ENCODE results near the gene ZBTB45.

ZBTB45 gene

GRCh38 chr19:58552655-58553054 lies 33.0 kb upstream of the ZBTB45 start:
- DNase-seq (ENCODE audit: low read depth): no peak
- Histone ChIP-seq H3K4me3 (ENCODE audit: low read length) (no peak overlapping the region), H3K4me1 (ENCODE audit: control insufficient read depth, insufficient read depth, low read length) (peaks cover 33% of the 10 kb centered on the region), H3K27me3 (replicated peaks; ENCODE audit: control insufficient read depth, insufficient read depth, low read length) (no peaks in the 10 kb centered on the region), H3K36me3 (ENCODE audit: control insufficient read depth, insufficient read depth, low read length, severe bottlenecking) (peaks cover 70% of the 10 kb centered on the region), H3K9me3 (ENCODE audit: control insufficient read depth, low read length) (no peaks in the 10 kb centered on the region), H3K9ac (ENCODE audit: low read length) (no peak overlapping the region)

DNA sequence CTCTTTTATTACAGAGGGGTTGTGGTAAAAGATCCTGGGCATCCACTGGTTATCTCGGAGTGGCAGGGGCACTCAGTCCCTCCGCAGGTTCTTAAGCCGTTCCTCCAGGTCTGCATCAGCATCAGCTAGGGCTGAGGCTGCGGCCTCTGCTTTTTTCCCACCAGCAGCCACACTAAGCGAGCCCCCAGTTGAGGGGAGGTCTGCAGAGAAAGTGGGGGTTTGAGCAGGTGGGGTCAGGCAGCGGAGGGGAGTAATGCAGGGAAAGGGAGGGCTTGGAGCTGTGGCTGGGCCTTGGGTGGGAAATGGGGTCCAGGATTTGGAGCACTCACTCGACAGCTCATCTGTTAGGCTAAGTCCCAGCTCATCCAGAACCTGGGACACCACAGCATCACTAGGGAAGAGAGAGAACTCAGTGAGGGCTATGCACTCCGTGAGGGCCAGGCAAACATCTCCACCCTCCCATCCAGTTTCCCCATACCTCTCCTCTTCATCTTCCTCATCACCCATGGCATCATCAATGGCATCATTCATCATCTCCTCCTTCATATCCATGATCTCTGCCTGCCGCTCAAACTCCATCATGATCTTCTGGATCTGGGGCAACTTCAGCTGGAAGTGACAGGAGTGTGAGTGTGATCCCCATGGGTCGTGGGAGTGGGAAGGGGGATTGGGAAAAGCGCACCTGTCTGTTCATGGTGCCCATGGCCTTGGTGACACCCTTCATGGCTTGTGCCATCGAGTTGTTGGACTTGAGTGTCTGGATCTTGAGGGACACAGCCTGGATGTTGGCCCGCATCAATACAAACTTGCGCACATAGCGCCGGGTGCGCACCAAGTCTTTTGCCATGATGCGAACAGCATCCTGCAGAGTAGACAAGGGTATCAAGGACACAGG lies 32.2 kb upstream of the ZBTB45 start:
- H3K36me3 ChIP-seq (ENCODE audit: control insufficient read depth, insufficient read depth, low read length, severe bottlenecking): peaks cover 73% of the 10 kb centered on the region
- H3K4me1 ChIP-seq (ENCODE audit: control insufficient read depth, insufficient read depth, low read length): peaks cover 32% of the 10 kb centered on the region
- no peak for DNase-seq (ENCODE audit: low read depth)
- no peak overlapping the region for H3K9ac ChIP-seq (ENCODE audit: low read length)
- no peaks in the 10 kb centered on the region for H3K27me3 ChIP-seq (replicated peaks; ENCODE audit: control insufficient read depth, insufficient read depth, low read length)
- H3K9me3 ChIP-seq (ENCODE audit: control insufficient read depth, low read length): no peaks in the 10 kb centered on the region
- no peak overlapping the region for H3K4me3 ChIP-seq (ENCODE audit: low read length)

DNA sequence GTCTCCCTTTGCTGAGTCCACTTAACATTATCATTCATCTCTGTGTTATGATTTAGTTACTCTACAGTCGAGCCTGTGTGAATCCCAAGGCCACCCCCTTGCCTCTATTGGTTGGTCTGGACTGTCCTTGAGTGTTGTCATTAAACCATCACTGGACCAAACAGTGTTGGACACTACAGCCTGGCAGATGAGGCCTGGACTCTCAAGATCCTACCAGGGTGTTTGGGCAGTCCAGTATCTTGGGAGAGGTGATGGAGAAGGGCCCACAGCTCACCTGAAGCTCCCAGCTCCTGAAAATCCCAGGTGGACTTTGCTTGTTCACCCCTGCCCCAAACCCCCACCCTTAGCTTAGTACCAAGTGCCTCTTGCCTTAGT lies 31.5 kb upstream of the ZBTB45 start:
- no peak for DNase-seq (ENCODE audit: low read depth)
- H3K4me3 ChIP-seq (ENCODE audit: low read length): no peak overlapping the region
- peaks cover 66% of the 10 kb centered on the region for H3K36me3 ChIP-seq (ENCODE audit: control insufficient read depth, insufficient read depth, low read length, severe bottlenecking)
- H3K4me1 ChIP-seq (ENCODE audit: control insufficient read depth, insufficient read depth, low read length): peaks cover 32% of the 10 kb centered on the region
- no peak overlapping the region for H3K9ac ChIP-seq (ENCODE audit: low read length)
- H3K9me3 ChIP-seq (ENCODE audit: control insufficient read depth, low read length): no peaks in the 10 kb centered on the region
- H3K27me3 ChIP-seq (replicated peaks; ENCODE audit: control insufficient read depth, insufficient read depth, low read length): no peaks in the 10 kb centered on the region

DNA sequence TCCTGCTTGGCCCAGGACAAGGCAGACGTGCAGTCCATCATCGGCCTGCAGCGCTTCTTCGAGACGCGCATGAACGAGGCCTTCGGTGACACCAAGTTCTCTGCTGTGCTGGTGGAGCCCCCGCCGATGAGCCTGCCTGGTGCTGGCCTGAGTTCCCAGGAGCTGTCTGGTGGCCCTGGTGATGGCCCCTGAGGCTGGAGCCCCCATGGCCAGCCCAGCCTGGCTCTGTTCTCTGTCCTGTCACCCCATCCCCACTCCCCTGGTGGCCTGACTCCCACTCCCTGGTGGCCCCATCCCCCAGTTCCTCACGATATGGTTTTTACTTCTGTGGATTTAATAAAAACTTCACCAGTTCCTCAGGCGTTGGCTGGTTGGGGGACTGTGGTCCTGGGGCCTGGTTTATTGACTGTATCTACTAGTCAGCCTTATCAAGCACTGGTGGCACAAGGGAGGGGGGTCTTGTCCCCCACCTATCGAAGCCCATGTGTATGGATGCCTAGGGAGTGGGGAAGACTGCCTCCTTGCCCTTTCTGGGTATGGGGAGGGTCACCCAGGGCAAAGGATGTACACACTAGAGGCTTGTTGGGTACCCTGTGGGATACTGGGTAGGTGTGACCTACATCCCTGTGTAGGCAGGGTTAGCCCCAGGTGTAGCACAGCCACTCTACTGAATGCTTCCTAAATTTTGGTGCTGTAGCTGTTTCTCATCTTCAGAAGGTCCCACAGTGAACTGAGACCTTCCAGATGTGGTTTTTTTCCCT lies 30.9 kb upstream of the ZBTB45 start:
- no peak overlapping the region for H3K9ac ChIP-seq (ENCODE audit: low read length)
- peaks cover 34% of the 10 kb centered on the region for H3K4me1 ChIP-seq (ENCODE audit: control insufficient read depth, insufficient read depth, low read length)
- H3K9me3 ChIP-seq (ENCODE audit: control insufficient read depth, low read length): no peaks in the 10 kb centered on the region
- DNase-seq (ENCODE audit: low read depth): no peak
- no peaks in the 10 kb centered on the region for H3K27me3 ChIP-seq (replicated peaks; ENCODE audit: control insufficient read depth, insufficient read depth, low read length)
- H3K4me3 ChIP-seq (ENCODE audit: low read length): no peak overlapping the region
- peaks cover 62% of the 10 kb centered on the region for H3K36me3 ChIP-seq (ENCODE audit: control insufficient read depth, insufficient read depth, low read length, severe bottlenecking)

DNA sequence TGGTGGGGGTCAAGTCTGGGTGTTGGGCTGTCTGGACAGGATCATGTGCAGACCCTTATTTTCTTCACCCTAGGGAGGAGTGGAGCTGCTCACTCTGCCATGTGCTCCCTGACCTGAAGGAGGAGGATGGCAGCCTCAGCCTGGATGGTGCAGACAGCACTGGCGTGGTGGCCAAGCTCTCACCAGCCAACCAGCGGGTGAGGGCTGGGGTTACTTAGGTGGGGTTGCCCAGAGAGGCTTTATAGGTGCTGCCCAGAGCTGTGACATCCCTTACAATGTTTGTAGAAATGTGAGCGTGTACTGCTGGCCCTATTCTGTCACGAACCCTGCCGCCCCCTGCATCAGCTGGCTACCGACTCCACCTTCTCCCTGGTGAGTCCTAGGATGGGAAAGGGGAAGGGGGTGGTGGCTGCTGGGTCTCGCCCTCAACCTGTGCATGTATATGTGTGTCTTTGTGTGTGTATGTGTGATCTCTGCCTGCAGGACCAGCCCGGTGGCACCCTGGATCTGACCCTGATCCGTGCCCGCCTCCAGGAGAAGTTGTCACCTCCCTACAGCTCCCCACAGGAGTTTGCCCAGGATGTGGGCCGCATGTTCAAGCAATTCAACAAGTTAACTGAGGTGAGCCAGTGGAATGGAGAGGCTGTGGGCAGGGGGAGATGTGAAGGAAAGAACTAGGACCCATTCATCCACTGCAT lies 30.2 kb upstream of the ZBTB45 start:
- H3K36me3 ChIP-seq (ENCODE audit: control insufficient read depth, insufficient read depth, low read length, severe bottlenecking): peaks cover 60% of the 10 kb centered on the region
- no peak overlapping the region for H3K4me3 ChIP-seq (ENCODE audit: low read length)
- no peaks in the 10 kb centered on the region for H3K9me3 ChIP-seq (ENCODE audit: control insufficient read depth, low read length)
- H3K4me1 ChIP-seq (ENCODE audit: control insufficient read depth, insufficient read depth, low read length): peaks cover 29% of the 10 kb centered on the region
- H3K27me3 ChIP-seq (replicated peaks; ENCODE audit: control insufficient read depth, insufficient read depth, low read length): no peaks in the 10 kb centered on the region
- no peak overlapping the region for H3K9ac ChIP-seq (ENCODE audit: low read length)
- no peak for DNase-seq (ENCODE audit: low read depth)

DNA sequence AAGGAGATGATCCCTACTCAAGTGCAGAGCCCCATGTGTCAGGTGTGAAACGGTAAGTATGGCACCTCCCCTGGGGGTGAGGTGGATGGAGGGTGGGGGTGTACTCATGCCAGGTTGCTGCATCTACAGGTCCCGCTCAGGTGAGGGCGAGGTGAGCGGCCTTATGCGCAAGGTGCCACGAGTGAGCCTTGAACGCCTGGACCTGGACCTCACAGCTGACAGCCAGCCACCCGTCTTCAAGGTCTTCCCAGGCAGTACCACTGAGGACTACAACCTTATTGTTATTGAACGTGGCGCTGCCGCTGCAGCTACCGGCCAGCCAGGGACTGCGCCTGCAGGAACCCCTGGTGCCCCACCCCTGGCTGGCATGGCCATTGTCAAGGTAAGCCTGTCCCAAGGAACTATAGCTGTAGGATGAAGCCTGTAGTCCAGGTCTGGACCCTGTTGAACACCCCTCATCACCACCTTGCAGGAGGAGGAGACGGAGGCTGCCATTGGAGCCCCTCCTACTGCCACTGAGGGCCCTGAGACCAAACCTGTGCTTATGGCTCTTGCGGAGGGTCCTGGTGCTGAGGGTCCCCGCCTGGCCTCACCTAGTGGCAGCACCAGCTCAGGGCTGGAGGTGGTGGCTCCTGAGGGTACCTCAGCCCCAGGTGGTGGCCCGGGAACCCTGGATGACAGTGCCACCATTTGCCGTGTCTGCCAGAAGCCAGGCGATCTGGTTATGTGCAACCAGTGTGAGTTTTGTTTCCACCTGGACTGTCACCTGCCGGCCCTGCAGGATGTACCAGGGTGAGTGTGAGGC lies 29.5 kb upstream of the ZBTB45 start:
- no peaks in the 10 kb centered on the region for H3K9me3 ChIP-seq (ENCODE audit: control insufficient read depth, low read length)
- no peak for DNase-seq (ENCODE audit: low read depth)
- no peak overlapping the region for H3K4me3 ChIP-seq (ENCODE audit: low read length)
- peaks cover 25% of the 10 kb centered on the region for H3K4me1 ChIP-seq (ENCODE audit: control insufficient read depth, insufficient read depth, low read length)
- no peaks in the 10 kb centered on the region for H3K27me3 ChIP-seq (replicated peaks; ENCODE audit: control insufficient read depth, insufficient read depth, low read length)
- H3K9ac ChIP-seq (ENCODE audit: low read length): no peak overlapping the region
- H3K36me3 ChIP-seq (ENCODE audit: control insufficient read depth, insufficient read depth, low read length, severe bottlenecking): peaks cover 60% of the 10 kb centered on the region

DNA sequence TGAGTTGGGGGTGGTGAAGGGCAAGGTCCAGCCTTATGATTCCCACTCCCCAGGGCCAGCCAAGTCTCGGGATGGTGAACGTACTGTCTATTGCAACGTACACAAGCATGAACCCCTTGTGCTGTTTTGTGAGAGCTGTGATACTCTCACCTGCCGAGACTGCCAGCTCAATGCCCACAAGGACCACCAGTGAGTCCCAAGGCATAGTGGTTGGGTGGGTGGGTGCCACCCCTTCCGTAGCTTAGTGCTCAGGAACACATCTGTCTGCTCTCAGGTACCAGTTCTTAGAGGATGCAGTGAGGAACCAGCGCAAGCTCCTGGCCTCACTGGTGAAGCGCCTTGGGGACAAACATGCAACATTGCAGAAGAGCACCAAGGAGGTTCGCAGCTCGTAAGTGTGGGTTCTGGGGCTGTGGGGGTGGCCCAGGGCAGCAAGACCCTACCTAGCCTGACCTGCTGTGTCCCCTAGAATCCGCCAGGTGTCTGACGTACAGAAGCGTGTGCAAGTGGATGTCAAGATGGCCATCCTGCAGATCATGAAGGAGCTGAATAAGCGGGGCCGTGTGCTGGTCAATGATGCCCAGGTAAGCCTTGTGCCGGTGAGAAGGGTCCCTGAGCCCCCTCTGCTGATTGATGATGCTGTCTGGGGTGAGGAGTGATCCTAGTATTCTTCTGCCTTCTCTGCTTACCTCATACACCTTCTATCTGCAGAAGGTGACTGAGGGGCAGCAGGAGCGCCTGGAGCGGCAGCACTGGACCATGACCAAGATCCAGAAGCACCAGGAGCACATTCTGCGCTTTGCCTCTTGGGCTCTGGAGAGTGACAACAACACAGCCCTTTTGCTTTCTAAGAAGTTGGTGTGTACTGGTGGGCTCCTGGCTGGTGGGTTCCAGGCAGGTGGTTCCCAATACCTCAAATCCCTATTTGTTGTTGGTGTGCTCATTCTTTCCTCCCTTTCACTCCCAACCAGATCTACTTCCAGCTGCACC lies 28.0 kb upstream of the ZBTB45 start:
- no peak overlapping the region for H3K4me3 ChIP-seq (ENCODE audit: low read length)
- H3K36me3 ChIP-seq (ENCODE audit: control insufficient read depth, insufficient read depth, low read length, severe bottlenecking): peaks cover 56% of the 10 kb centered on the region
- no peaks in the 10 kb centered on the region for H3K27me3 ChIP-seq (replicated peaks; ENCODE audit: control insufficient read depth, insufficient read depth, low read length)
- H3K9me3 ChIP-seq (ENCODE audit: control insufficient read depth, low read length): no peaks in the 10 kb centered on the region
- no peak overlapping the region for H3K9ac ChIP-seq (ENCODE audit: low read length)
- peaks cover 17% of the 10 kb centered on the region for H3K4me1 ChIP-seq (ENCODE audit: control insufficient read depth, insufficient read depth, low read length)
- DNase-seq (ENCODE audit: low read depth): no peak

GRCh38 chr19:58546019-58546530 lies 26.5 kb upstream of the ZBTB45 start:
- H3K9me3 ChIP-seq (ENCODE audit: control insufficient read depth, low read length): no peaks in the 10 kb centered on the region
- no peak for DNase-seq (ENCODE audit: low read depth)
- H3K4me3 ChIP-seq (ENCODE audit: low read length): peak overlapping the region; percentile 95
- peaks cover 41% of the 10 kb centered on the region for H3K36me3 ChIP-seq (ENCODE audit: control insufficient read depth, insufficient read depth, low read length, severe bottlenecking)
- H3K27me3 ChIP-seq (replicated peaks; ENCODE audit: control insufficient read depth, insufficient read depth, low read length): no peaks in the 10 kb centered on the region
- H3K4me1 ChIP-seq (ENCODE audit: control insufficient read depth, insufficient read depth, low read length): peaks cover 17% of the 10 kb centered on the region
- peak overlapping the region; percentile 95 for H3K9ac ChIP-seq (ENCODE audit: low read length)

DNA sequence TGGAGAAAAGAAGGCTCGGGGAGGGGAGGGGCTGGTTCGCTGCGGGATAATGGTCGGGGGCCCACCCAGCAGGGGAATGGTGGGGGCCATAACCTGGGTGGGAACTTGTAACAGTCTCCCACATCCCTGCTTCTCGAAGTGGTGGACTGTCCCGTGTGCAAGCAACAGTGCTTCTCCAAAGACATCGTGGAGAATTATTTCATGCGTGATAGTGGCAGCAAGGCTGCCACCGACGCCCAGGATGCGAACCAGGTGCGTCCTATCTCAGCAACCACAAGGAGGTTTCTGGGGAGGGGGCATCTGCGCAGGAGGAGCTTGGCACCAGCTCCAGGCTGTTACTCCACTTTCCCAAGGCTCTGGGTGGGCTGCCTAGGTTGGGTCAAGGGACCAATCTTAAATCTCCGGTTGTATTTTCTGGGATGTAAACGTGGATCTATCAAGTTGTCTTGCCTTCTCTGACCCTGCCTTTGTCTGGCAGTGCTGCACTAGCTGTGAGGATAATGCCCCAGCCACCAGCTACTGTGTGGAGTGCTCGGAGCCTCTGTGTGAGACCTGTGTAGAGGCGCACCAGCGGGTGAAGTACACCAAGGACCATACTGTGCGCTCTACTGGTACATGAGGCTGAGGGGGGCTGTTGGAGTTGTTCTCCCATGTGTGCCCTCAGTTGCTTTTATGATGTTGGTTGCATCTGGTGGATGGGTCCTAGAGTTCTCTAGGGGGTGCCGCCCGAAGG lies 25.8 kb upstream of the ZBTB45 start:
- Histone ChIP-seq H3K36me3 (ENCODE audit: control insufficient read depth, insufficient read depth, low read length, severe bottlenecking) (peaks cover 34% of the 10 kb centered on the region), H3K27me3 (replicated peaks; ENCODE audit: control insufficient read depth, insufficient read depth, low read length) (peaks cover under 1% of the 10 kb centered on the region), H3K4me1 (ENCODE audit: control insufficient read depth, insufficient read depth, low read length) (peaks cover 17% of the 10 kb centered on the region), H3K9ac (ENCODE audit: low read length) (peak overlapping the region; percentile 95), H3K4me3 (ENCODE audit: low read length) (peak overlapping the region; percentile 95), H3K9me3 (ENCODE audit: control insufficient read depth, low read length) (no peaks in the 10 kb centered on the region)
- peak; percentile 30 for DNase-seq (ENCODE audit: low read depth)
